Measurements from ENCODE around the gene SSTR5.

DNA sequence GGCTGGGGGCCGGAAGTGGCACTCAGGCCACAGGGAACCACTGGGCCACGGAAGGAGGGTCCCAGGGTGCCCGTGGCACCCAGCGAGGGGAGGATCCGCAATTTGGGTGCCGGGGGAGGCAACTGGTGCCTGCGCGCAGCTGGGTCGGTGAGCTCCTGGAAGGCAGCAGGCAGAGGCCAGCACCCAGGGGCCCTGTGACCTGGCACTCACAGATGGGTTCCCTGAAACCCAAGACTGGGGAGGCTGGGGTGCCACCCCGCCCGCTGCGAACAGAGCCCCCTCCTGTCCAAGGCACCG lies 663 bp downstream of the SSTR5 start:
- TF ChIP-seq POLR2A (IDR thresholded peaks at IDR 0.05; ENCODE audit: low read length) (no peak), GATA1 (IDR thresholded peaks at IDR 0.05; ENCODE audit: low read depth, low read length) (no peak)

All from erythroblast (primary cell).